Muscle of arm (tissue), 12 donors: ENCODE measurements around the gene PSMC2. TPM values are rescaled to one million over a fixed set of nuclear protein-coding genes. Genes with fewer than 3 reads are reported as not detected.
"Not testable (repeated sequence)": the region's sequence is repeated elsewhere in the genome, so short reads cannot be mapped to it uniquely, and the experiment has no call there.

ENCODE experiments used
- DNase-seq: peaks from one replicate; pipeline ENCODE4 v3.0.0-alpha.2; 2013
- polyA plus RNA-seq, 12 donors: library from polyadenylated mRNA; unstranded; fragments of 120-200 nt; gene quantifications; one replicate each; pipeline ENCODE4 v1.2.1, GENCODE V29; 2013; ENCODE audit not compliant: insufficient read length in 12 of 12

The PSMC2 gene
- polyA plus RNA-seq, 12 donors = 20.8 to 110 (median 101) TPM; not detected in 1

DNA sequence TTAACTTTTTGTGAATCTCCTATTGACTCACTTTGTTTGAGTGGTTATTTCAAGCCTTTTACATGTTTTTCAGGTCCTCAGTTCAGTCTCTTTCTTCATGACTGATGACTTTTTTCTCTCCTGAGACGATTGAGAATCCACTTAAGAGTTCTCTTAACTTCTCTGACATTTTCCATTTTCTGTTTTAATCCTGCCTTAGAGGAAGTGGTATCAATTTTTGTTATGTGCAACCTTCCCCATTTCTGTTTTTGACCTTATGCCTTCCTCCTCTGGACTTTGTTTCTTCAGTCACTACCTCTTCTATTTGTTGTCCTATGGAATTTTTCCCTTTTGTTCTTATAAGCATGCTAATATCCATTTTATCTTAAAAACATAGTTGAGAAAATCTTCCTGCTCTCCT is 2.4 kb downstream of the PSMC2 start:
- DNase-seq = no peak

- no peak for DNase-seq
Observed at GRCh38 chr7:103369432-103369831, 22.0 kb downstream of the PSMC2 start.

DNA sequence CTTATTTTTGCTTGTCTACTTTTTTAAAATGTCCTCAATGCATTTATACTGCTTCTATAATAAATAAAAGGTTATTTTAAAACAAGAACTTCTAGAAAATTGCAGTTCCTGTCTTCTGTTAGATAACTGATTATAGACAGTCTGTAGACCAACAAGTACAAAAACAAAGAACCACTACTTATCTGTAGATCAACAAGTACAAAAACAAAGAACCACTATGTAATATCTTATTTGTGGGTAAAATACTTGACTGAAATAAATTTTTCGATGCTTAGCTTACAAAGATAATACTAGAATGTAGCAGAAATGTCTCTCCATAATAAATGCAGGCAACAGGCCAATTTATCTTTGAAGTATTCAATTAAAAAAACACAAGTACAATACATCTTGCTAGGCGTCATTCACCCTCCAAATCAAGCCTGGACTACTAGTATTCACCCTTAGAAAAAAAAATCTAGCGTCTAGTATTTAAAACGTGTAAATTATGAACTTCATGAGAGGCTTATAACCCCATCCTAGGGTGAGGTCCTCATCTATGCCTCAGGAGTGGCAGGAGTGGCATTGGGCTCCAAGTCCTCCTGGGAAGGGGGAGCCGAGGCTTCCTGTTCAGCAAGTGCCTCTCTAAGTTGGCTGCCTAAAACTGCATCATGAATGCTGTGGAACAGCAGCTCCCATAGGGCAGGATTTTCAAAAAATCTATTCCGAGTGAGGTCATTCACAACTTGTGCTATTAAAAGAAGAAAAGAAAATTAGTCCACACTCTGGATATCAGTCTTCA is 26.6 kb downstream of the PSMC2 start:
- DNase-seq = no peak

DNA sequence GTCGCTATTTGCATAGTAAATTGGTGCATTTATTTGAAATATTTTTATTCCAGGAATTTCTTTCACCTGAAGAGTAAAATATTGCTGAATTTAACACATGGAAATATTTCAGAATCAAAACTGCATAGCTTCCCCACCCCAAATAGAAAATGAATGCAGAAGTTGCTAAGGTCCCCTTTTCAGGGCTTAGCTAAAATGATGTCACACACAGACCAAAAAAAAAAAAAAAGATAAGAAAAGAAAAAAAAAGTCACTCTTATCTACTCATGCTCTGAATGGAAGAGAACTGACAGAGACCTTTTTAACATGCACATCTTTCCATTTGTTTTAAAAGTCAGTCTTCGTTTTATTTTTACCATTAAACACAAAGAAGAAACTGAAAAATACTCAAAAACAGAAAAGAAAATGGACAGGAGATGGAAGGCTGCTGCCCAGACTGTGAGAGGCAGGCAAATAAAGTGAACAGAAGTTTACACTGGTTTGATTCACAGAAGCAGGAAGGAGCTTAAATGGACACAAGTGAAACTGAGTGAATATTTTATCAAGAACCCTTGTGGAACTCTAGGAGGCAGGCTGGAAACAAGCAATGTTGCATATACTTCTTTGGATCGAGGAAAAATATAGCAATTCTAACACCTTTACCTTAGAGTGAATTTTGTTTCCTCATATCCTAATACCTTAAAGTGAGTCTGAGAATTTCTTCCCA is 32.0 kb downstream of the PSMC2 start:
- no peak for DNase-seq

DNA sequence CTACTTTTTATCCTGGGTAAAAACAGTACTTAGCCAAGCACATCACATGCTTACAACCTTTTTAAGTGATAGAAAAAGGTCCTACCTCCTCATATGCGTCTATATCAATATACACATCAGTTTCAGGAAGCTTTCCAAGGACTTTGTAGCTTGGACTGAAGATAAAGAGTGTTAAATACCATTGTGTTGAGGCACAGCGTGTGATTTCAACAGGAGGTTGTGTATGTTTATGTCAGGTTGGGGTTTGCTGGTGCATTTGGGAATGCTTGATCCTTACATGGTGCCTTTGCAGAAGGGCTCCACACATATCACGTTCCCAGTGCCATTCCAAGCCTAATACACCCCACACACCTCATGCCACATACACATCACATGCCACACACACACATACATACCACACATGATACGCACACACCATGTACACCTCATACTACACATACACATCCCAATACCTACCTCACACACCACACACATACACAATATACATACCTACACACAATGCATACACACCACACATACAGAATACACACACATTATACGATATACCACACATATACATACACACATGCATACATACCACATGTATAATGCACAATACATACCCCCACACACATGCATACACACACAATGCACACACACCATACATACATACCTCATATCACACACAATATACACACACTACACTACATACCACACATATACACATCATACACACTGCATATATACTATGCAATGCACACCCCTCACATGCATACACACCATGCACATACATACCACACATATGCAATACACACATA is 33.1 kb downstream of the PSMC2 start:
- DNase-seq = no peak

- DNase-seq = no peak
Observed at GRCh38 chr7:103381280-103382031, 34.0 kb downstream of the PSMC2 start.

DNA sequence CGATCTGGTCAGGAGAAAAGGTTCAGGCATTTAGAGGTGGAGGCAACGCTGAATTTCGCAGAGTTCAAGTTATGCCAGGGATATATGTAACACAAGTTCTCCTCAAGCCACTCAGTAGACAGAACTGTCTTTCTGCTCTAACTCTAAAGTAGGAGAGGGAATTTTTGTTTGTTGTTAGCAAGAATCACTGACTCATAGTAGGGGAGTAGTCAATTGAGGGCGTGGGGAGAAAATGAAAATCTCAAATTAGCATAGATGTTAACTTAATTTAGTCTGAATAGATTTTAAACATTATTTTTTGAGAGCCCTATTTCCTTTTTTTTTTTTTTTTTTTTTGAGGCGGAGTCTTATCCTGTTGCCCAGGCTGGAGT is 34.6 kb downstream of the PSMC2 start:
- DNase-seq = no peak

DNA sequence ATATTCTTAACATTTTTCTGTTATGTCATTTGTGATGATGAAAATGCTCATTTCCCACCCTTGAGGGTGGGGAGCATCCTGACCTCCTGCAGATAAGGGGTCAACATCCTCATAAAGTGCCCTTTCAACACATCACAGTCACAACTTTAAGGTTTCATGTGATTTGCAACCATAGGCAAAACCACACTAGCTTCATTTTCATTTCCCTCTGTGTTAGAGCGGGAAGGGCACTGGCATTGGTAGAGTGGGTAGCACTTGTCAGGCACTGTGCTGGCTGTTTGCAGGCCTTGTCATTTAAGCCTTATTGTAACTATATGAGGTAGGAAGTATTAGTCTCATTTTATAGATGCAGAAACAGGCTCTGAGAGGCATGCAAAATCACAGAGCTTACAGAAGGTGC is 39.8 kb downstream of the PSMC2 start:
- no peak for DNase-seq

GRCh38 chr7:103388469-103389140 is 41.2 kb downstream of the PSMC2 start:
- DNase-seq = no peak

DNA sequence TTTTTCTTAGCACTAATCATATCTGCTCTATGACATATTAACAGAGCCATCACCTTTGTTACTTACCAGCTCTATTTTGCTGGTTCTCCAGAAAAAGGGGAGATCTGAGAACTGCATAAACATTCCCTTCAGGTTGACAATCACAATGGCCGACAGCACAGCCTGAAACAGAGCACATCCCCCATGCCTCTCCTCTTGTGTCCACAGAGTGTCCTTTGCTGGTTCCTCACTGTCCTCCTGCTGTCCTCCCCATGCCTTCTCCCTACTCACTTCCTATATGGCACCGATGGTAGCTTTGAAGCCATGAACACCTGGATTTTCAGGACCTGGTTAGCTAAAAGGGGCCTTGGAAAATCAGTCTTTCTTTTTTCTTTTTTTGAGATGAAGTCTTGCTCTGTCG is 41.8 kb downstream of the PSMC2 start:
- DNase-seq = no peak

DNA sequence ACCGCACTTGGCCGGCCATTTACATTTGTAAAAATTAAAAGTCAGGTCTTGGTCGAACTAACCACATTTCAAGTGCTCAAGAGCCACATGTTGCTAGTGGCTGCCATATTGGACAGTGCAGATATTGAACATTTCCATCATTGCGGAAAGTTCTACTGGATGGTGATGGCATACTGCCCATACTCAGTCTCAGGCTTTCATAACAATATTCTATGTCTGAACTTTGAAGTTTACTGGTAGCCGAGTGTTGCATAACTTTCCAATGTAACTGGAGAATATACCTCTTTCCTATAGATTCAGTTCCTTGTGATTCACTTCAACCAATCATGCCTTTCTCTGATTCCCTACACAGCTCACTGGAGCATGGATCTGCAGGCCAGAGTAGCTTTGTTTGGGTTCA is 43.7 kb downstream of the PSMC2 start:
- no peak for DNase-seq

DNA sequence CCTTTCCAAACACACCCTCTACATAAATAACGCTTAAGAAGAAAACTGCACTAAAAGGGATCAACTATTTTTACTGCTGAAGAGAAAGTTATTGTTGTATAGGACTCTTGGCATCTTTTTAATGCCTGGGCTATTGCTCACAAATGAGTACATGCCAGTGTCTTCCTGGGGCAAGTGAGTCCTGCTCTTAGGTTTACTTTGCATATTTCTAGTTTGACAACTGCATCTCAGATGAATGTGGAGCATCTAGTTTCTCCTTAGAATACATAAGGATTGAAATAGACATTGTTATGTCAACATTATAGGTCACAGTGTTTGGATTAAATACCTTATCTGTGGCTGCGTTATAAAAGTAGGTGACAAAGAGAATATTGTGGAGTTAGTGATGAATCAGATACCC is 44.5 kb downstream of the PSMC2 start:
- no peak for DNase-seq

DNA sequence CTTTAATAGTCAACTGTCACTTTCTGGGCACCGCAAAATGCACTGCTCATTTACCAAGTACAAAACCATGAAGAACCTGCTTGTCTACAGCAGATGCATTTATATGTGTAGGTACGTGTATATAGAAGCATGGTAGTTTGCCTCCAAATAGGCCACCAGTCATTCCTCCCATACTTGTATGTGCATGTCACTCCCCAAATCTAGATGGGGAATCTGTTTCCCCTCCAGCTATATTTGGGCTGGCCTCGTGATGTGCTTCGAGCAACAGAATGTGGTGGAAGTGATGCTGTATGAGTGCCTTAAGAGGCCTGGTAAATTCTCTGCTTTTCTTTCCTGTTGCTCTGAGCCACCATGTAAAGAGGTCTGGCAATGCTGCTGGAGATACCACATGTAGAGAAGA is 47.1 kb downstream of the PSMC2 start:
- DNase-seq = no peak

GRCh38 chr7:103395071-103395470 is 47.6 kb downstream of the PSMC2 start:
- no peak for DNase-seq

GRCh38 chr7:103396471-103396870 is 49.0 kb downstream of the PSMC2 start:
- DNase-seq = no peak

DNA sequence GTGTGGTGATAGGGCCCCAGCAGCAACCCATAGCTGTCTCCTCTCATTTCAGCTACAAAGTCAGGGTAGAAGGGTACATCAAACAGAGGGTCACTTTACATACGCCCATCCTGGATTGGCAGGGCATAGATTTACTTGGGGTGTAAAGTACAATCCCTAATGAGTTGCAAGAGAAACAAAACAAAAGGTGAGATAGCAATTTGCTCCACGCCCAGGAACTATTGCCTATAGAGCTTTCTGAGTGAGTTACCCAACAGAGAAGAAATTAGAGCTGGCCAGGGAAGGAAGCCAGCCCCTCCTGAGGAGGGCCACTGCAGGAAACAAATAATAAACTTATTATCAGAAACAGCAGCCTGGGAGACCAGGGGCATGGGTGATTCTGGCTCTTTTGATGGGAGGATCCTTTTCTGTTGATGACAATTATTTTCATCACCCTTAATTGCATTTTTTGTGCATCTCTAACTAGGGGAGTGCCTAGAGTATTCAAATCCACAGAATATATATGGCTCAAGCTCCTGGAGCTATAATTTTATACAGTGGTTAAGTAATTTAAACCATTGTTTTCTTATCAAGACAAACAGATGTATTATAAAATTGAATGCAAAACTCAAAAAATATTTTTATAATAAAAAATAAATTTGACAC is 51.2 kb downstream of the PSMC2 start:
- DNase-seq = no peak

GRCh38 chr7:103399687-103400086 is 52.2 kb downstream of the PSMC2 start:
- not testable (repeated sequence) for DNase-seq

DNA sequence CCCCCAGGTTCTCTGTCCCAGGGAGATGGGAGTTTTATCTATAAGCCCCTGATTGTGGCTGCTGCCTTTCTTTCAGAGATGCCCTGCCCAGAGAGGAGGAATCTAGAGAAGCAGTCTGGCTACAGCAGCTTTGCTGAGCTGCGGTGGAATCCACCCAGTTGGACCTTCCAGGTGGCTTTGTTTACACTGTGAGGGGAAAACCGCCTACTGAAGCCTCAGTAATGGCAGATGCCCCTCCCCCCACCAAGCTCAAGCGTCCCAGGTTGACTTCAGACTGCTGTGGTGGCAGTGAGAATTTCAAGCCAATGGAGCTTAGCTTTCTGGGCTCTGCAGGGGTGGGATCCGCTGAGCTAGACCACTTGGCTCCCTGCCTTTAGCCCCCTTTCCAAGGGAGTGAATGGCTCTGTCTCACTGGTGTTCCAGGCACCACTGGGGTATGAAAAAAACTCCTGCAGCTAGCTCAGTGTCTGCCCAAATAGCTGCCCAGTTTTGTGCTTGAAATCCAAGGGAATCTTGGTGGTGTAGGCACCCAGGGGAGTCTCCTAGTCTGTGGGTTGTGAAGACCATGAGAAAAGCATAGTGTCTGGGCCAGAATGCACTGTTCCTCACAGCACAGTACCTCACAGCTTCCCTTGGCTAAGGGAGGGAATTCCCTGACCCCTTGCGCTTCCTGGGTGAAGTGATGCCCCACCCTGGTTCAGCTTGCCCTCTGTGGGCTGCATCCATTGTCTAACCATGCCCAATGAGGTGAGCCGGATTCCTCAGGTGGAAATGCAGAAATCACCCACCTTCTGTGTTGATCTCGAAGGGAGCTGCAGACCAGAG is 58.6 kb downstream of the PSMC2 start:
- not testable (repeated sequence) for DNase-seq

- DNase-seq = no peak
Observed at GRCh38 chr7:103412151-103412550, 64.7 kb downstream of the PSMC2 start.

DNA sequence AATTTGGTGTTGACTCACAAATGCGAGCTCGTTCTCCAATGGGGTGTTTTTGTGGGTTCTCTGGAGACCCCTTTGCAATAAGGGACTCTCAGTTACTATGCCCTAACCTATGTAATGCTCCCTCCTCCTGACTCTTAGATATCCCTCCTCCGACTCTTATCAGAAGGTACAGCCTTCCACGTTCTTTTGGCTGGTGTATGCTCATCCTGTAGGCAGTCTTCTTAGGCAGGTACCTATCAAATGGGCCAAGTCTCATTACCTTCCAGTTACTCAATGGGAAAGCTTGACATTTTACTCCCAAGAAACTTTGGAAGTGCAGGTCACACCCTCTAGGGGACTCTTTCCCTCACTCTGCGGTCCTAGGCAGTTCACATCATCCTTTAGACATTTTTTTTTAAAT is 66.0 kb downstream of the PSMC2 start:
- DNase-seq = no peak
